ENCODE measurements around the gene OR10X1.

OR10X1 gene

GRCh38 chr1:158579733-158580132, at the start of gene OR10X1:
Gene OR10X1, minus strand, starts transcription at chr1:158579899. Its CDS starts 0 bp downstream, at chr1:158579899.
- Histone ChIP-seq H3K27me3 (ENCODE audit: control insufficient read depth, insufficient read depth, low read length) (no peaks in the 10 kb centered on the region), H3K36me3 (ENCODE audit: control insufficient read depth, insufficient read depth, low read length) (no peaks in the 10 kb centered on the region), H3K27ac (ENCODE audit: low read depth, low read length) (no peak within 1 kb of the TSS), H3K4me3 (ENCODE audit: low read depth, low read length) (no peak within 1 kb of the TSS), H3K4me1 (ENCODE audit: control insufficient read depth, insufficient read depth, low read length) (no peaks in the 10 kb centered on the region), H3K9me3 (ENCODE audit: control insufficient read depth, insufficient read depth, low read length) (no peaks in the 10 kb centered on the region), H3K9ac (ENCODE audit: low read depth, low read length) (no peak within 1 kb of the TSS)

GRCh38 chr1:158613764-158614163, 34.1 kb upstream of the OR10X1 start:
- H3K4me3 ChIP-seq (ENCODE audit: low read depth, low read length), result no peak overlapping the region
- no peaks in the 10 kb centered on the region for H3K4me1 ChIP-seq (ENCODE audit: control insufficient read depth, insufficient read depth, low read length)
- H3K9ac ChIP-seq (ENCODE audit: low read depth, low read length), result no peak overlapping the region
- H3K27ac ChIP-seq (ENCODE audit: low read depth, low read length), result no peak overlapping the region
- no peaks in the 10 kb centered on the region for H3K27me3 ChIP-seq (ENCODE audit: control insufficient read depth, insufficient read depth, low read length)
- H3K36me3 ChIP-seq (ENCODE audit: control insufficient read depth, insufficient read depth, low read length), result no peaks in the 10 kb centered on the region
- H3K9me3 ChIP-seq (ENCODE audit: control insufficient read depth, insufficient read depth, low read length), result no peaks in the 10 kb centered on the region

- Histone ChIP-seq H3K9ac (ENCODE audit: low read depth, low read length) (no peak overlapping the region), H3K9me3 (ENCODE audit: control insufficient read depth, insufficient read depth, low read length) (no peaks in the 10 kb centered on the region), H3K27me3 (ENCODE audit: control insufficient read depth, insufficient read depth, low read length) (no peaks in the 10 kb centered on the region), H3K4me1 (ENCODE audit: control insufficient read depth, insufficient read depth, low read length) (peaks cover 7% of the 10 kb centered on the region), H3K27ac (ENCODE audit: low read depth, low read length) (no peak overlapping the region), H3K36me3 (ENCODE audit: control insufficient read depth, insufficient read depth, low read length) (no peaks in the 10 kb centered on the region), H3K4me3 (ENCODE audit: low read depth, low read length) (no peak overlapping the region)
These were observed 32.2 kb upstream of the OR10X1 start for GRCh38 chr1:158611916-158612315.

- no peaks in the 10 kb centered on the region for H3K27me3 ChIP-seq (ENCODE audit: control insufficient read depth, insufficient read depth, low read length)
- no peaks in the 10 kb centered on the region for H3K9me3 ChIP-seq (ENCODE audit: control insufficient read depth, insufficient read depth, low read length)
- H3K9ac ChIP-seq (ENCODE audit: low read depth, low read length), result no peak overlapping the region
- H3K4me1 ChIP-seq (ENCODE audit: control insufficient read depth, insufficient read depth, low read length), result peaks cover 7% of the 10 kb centered on the region
- no peaks in the 10 kb centered on the region for H3K36me3 ChIP-seq (ENCODE audit: control insufficient read depth, insufficient read depth, low read length)
- no peak overlapping the region for H3K4me3 ChIP-seq (ENCODE audit: low read depth, low read length)
- no peak overlapping the region for H3K27ac ChIP-seq (ENCODE audit: low read depth, low read length)
These were observed 27.6 kb upstream of the OR10X1 start for GRCh38 chr1:158607296-158607695.

GRCh38 chr1:158604968-158605367, 25.3 kb upstream of the OR10X1 start, which contains the start of gene OR10Z1:
Gene OR10Z1, plus strand, starts transcription at chr1:158605268. Its CDS starts 1,171 bp downstream, at chr1:158606439.
- H3K27me3 ChIP-seq (ENCODE audit: control insufficient read depth, insufficient read depth, low read length), result no peaks in the 10 kb centered on the region
- peaks cover 7% of the 10 kb centered on the region for H3K4me1 ChIP-seq (ENCODE audit: control insufficient read depth, insufficient read depth, low read length)
- H3K9me3 ChIP-seq (ENCODE audit: control insufficient read depth, insufficient read depth, low read length), result no peaks in the 10 kb centered on the region
- H3K4me3 ChIP-seq (ENCODE audit: low read depth, low read length), result no peak within 1 kb of the TSS
- no peak within 1 kb of the TSS for H3K9ac ChIP-seq (ENCODE audit: low read depth, low read length)
- no peak within 1 kb of the TSS for H3K27ac ChIP-seq (ENCODE audit: low read depth, low read length)
- H3K36me3 ChIP-seq (ENCODE audit: control insufficient read depth, insufficient read depth, low read length), result no peaks in the 10 kb centered on the region

GRCh38 chr1:158600735-158601134, 21.0 kb upstream of the OR10X1 start:
- H3K4me3 ChIP-seq (ENCODE audit: low read depth, low read length), result no peak overlapping the region
- no peak overlapping the region for H3K9ac ChIP-seq (ENCODE audit: low read depth, low read length)
- no peaks in the 10 kb centered on the region for H3K4me1 ChIP-seq (ENCODE audit: control insufficient read depth, insufficient read depth, low read length)
- H3K9me3 ChIP-seq (ENCODE audit: control insufficient read depth, insufficient read depth, low read length), result peaks cover 16% of the 10 kb centered on the region
- H3K27ac ChIP-seq (ENCODE audit: low read depth, low read length), result no peak overlapping the region
- no peaks in the 10 kb centered on the region for H3K27me3 ChIP-seq (ENCODE audit: control insufficient read depth, insufficient read depth, low read length)
- H3K36me3 ChIP-seq (ENCODE audit: control insufficient read depth, insufficient read depth, low read length), result no peaks in the 10 kb centered on the region

GRCh38 chr1:158586942-158587341, 7.2 kb upstream of the OR10X1 start:
- Histone ChIP-seq H3K9ac (ENCODE audit: low read depth, low read length) (no peak overlapping the region), H3K4me3 (ENCODE audit: low read depth, low read length) (no peak overlapping the region), H3K27me3 (ENCODE audit: control insufficient read depth, insufficient read depth, low read length) (no peaks in the 10 kb centered on the region), H3K27ac (ENCODE audit: low read depth, low read length) (no peak overlapping the region), H3K4me1 (ENCODE audit: control insufficient read depth, insufficient read depth, low read length) (no peaks in the 10 kb centered on the region), H3K36me3 (ENCODE audit: control insufficient read depth, insufficient read depth, low read length) (no peaks in the 10 kb centered on the region), H3K9me3 (ENCODE audit: control insufficient read depth, insufficient read depth, low read length) (peaks cover 24% of the 10 kb centered on the region)

- no peak overlapping the region for H3K27ac ChIP-seq (ENCODE audit: low read depth, low read length)
- H3K9me3 ChIP-seq (ENCODE audit: control insufficient read depth, insufficient read depth, low read length), result peaks cover 23% of the 10 kb centered on the region
- H3K4me1 ChIP-seq (ENCODE audit: control insufficient read depth, insufficient read depth, low read length), result no peaks in the 10 kb centered on the region
- H3K4me3 ChIP-seq (ENCODE audit: low read depth, low read length), result no peak overlapping the region
- H3K27me3 ChIP-seq (ENCODE audit: control insufficient read depth, insufficient read depth, low read length), result no peaks in the 10 kb centered on the region
- H3K36me3 ChIP-seq (ENCODE audit: control insufficient read depth, insufficient read depth, low read length), result no peaks in the 10 kb centered on the region
- no peak overlapping the region for H3K9ac ChIP-seq (ENCODE audit: low read depth, low read length)
These were observed 4.3 kb upstream of the OR10X1 start for GRCh38 chr1:158583962-158584361.

- Histone ChIP-seq H3K9ac (ENCODE audit: low read depth, low read length) (no peak overlapping the region), H3K4me3 (ENCODE audit: low read depth, low read length) (no peak overlapping the region), H3K9me3 (ENCODE audit: control insufficient read depth, insufficient read depth, low read length) (no peaks in the 10 kb centered on the region), H3K36me3 (ENCODE audit: control insufficient read depth, insufficient read depth, low read length) (no peaks in the 10 kb centered on the region), H3K4me1 (ENCODE audit: control insufficient read depth, insufficient read depth, low read length) (no peaks in the 10 kb centered on the region), H3K27ac (ENCODE audit: low read depth, low read length) (no peak overlapping the region), H3K27me3 (ENCODE audit: control insufficient read depth, insufficient read depth, low read length) (no peaks in the 10 kb centered on the region)
These were observed 2.1 kb downstream of the OR10X1 start for GRCh38 chr1:158577561-158577960.

- H3K4me1 ChIP-seq (ENCODE audit: control insufficient read depth, insufficient read depth, low read length), result no peaks in the 10 kb centered on the region; the same call in 1 of the 2 replicates
- no peak overlapping the region for H3K9ac ChIP-seq (ENCODE audit: low read depth, low read length)
- no peaks in the 10 kb centered on the region for H3K9me3 ChIP-seq (ENCODE audit: control insufficient read depth, insufficient read depth, low read length)
- H3K36me3 ChIP-seq (ENCODE audit: control insufficient read depth, insufficient read depth, low read length), result no peaks in the 10 kb centered on the region
- H3K27me3 ChIP-seq (ENCODE audit: control insufficient read depth, insufficient read depth, low read length), result no peaks in the 10 kb centered on the region
- no peak overlapping the region for H3K27ac ChIP-seq (ENCODE audit: low read depth, low read length)
- no peak overlapping the region for H3K4me3 ChIP-seq (ENCODE audit: low read depth, low read length)
These were observed 7.5 kb downstream of the OR10X1 start for GRCh38 chr1:158572226-158572625.

- no peaks in the 10 kb centered on the region for H3K27me3 ChIP-seq (ENCODE audit: control insufficient read depth, insufficient read depth, low read length)
- H3K9ac ChIP-seq (ENCODE audit: low read depth, low read length), result no peak within 1 kb of the TSS
- H3K4me3 ChIP-seq (ENCODE audit: low read depth, low read length), result no peak within 1 kb of the TSS
- no peaks in the 10 kb centered on the region for H3K9me3 ChIP-seq (ENCODE audit: control insufficient read depth, insufficient read depth, low read length)
- no peaks in the 10 kb centered on the region; the same call in 1 of the 2 replicates for H3K4me1 ChIP-seq (ENCODE audit: control insufficient read depth, insufficient read depth, low read length)
- H3K36me3 ChIP-seq (ENCODE audit: control insufficient read depth, insufficient read depth, low read length), result no peaks in the 10 kb centered on the region
- H3K27ac ChIP-seq (ENCODE audit: low read depth, low read length), result no peak within 1 kb of the TSS
These were observed 9.2 kb downstream of the OR10X1 start, which contains the start of gene OR6P1 for GRCh38 chr1:158570480-158570879. Gene OR6P1, minus strand, starts transcription at chr1:158570580. Its CDS starts 6,976 bp downstream, at chr1:158563604.

- Histone ChIP-seq H3K9ac (ENCODE audit: low read depth, low read length) (no peak overlapping the region), H3K27me3 (ENCODE audit: control insufficient read depth, insufficient read depth, low read length) (no peaks in the 10 kb centered on the region), H3K27ac (ENCODE audit: low read depth, low read length) (no peak overlapping the region), H3K9me3 (ENCODE audit: control insufficient read depth, insufficient read depth, low read length) (no peaks in the 10 kb centered on the region), H3K4me3 (ENCODE audit: low read depth, low read length) (no peak overlapping the region), H3K4me1 (ENCODE audit: control insufficient read depth, insufficient read depth, low read length) (no peaks in the 10 kb centered on the region; the same call in 1 of the 2 replicates), H3K36me3 (ENCODE audit: control insufficient read depth, insufficient read depth, low read length) (no peaks in the 10 kb centered on the region)
These were observed 15.1 kb downstream of the OR10X1 start for GRCh38 chr1:158564608-158565007.

Measured in HUES48 (cell line).